Measurements from ENCODE around the gene AKR1C3.

AKR1C3 gene

GRCh38 chr10:5068274-5068984 lies 25.8 kb upstream of the AKR1C3 start:
- H3K9me3 ChIP-seq (ENCODE audit: control insufficient read depth in 2 of 2, low read length in 2 of 2): no peaks in the 10 kb centered on the region
- H3K27ac ChIP-seq (ENCODE audit: low read length): no peak overlapping the region
- H3K27me3 ChIP-seq (ENCODE audit: control insufficient read depth in 1 of 2, insufficient read depth in 2 of 2, low read length in 2 of 2): no peaks in the 10 kb centered on the region
- peaks cover 13% of the 10 kb centered on the region for H3K4me1 ChIP-seq (ENCODE audit: control insufficient read depth, insufficient read depth, low read length)
- no peak overlapping the region for H3K9ac ChIP-seq (ENCODE audit: low read length in 2 of 2)
- no peaks in the 10 kb centered on the region for H3K36me3 ChIP-seq (ENCODE audit: control insufficient read depth in 2 of 2, insufficient read depth in 2 of 2, low read length in 2 of 2)
- no peak overlapping the region for H3K4me3 ChIP-seq (ENCODE audit: low read length in 2 of 2)

GRCh38 chr10:5070648-5071410 lies 23.4 kb upstream of the AKR1C3 start:
- H3K4me1 ChIP-seq (ENCODE audit: control insufficient read depth, insufficient read depth, low read length): peaks cover 13% of the 10 kb centered on the region
- H3K27me3 ChIP-seq (ENCODE audit: control insufficient read depth in 1 of 2, insufficient read depth in 2 of 2, low read length in 2 of 2): no peaks in the 10 kb centered on the region
- peak overlapping the region; percentile 76 for H3K27ac ChIP-seq (ENCODE audit: low read length)
- H3K9ac ChIP-seq (ENCODE audit: low read length in 2 of 2): peak overlapping the region in 1 of 2 donors; percentile 37
- H3K4me3 ChIP-seq (ENCODE audit: low read length in 2 of 2): peak overlapping the region; percentile 3 to 30
- no peaks in the 10 kb centered on the region for H3K9me3 ChIP-seq (ENCODE audit: control insufficient read depth in 2 of 2, low read length in 2 of 2)
- H3K36me3 ChIP-seq (ENCODE audit: control insufficient read depth in 2 of 2, insufficient read depth in 2 of 2, low read length in 2 of 2): no peaks in the 10 kb centered on the region

GRCh38 chr10:5071411-5072198 lies 22.6 kb upstream of the AKR1C3 start:
- H3K4me1 ChIP-seq (ENCODE audit: control insufficient read depth, insufficient read depth, low read length): peaks cover 13% of the 10 kb centered on the region
- H3K9ac ChIP-seq (ENCODE audit: low read length in 2 of 2): peak overlapping the region; percentile 22 to 37
- H3K9me3 ChIP-seq (ENCODE audit: control insufficient read depth in 2 of 2, low read length in 2 of 2): no peaks in the 10 kb centered on the region
- peak overlapping the region; percentile 3 to 30 for H3K4me3 ChIP-seq (ENCODE audit: low read length in 2 of 2)
- no peaks in the 10 kb centered on the region for H3K27me3 ChIP-seq (ENCODE audit: control insufficient read depth in 1 of 2, insufficient read depth in 2 of 2, low read length in 2 of 2)
- peak overlapping the region; percentile 76 for H3K27ac ChIP-seq (ENCODE audit: low read length)
- H3K36me3 ChIP-seq (ENCODE audit: control insufficient read depth in 2 of 2, insufficient read depth in 2 of 2, low read length in 2 of 2): no peaks in the 10 kb centered on the region

- no peaks in the 10 kb centered on the region for H3K9me3 ChIP-seq (ENCODE audit: control insufficient read depth in 2 of 2, low read length in 2 of 2)
- no peaks in the 10 kb centered on the region for H3K27me3 ChIP-seq (ENCODE audit: control insufficient read depth in 1 of 2, insufficient read depth in 2 of 2, low read length in 2 of 2)
- no peak overlapping the region for H3K4me3 ChIP-seq (ENCODE audit: low read length in 2 of 2)
- H3K4me1 ChIP-seq (ENCODE audit: control insufficient read depth, insufficient read depth, low read length): peaks cover 13% of the 10 kb centered on the region
- no peak overlapping the region for H3K9ac ChIP-seq (ENCODE audit: low read length in 2 of 2)
- no peaks in the 10 kb centered on the region for H3K36me3 ChIP-seq (ENCODE audit: control insufficient read depth in 2 of 2, insufficient read depth in 2 of 2, low read length in 2 of 2)
- H3K27ac ChIP-seq (ENCODE audit: low read length): no peak overlapping the region
Observed at GRCh38 chr10:5073659-5074058, 20.6 kb upstream of the AKR1C3 start.

GRCh38 chr10:5076615-5077014 lies 17.6 kb upstream of the AKR1C3 start:
- Histone ChIP-seq H3K27ac (ENCODE audit: low read length) (no peak overlapping the region), H3K9ac (ENCODE audit: low read length in 2 of 2) (no peak overlapping the region), H3K4me3 (ENCODE audit: low read length in 2 of 2) (no peak overlapping the region), H3K36me3 (ENCODE audit: control insufficient read depth in 2 of 2, insufficient read depth in 2 of 2, low read length in 2 of 2) (no peaks in the 10 kb centered on the region), H3K9me3 (ENCODE audit: control insufficient read depth in 2 of 2, low read length in 2 of 2) (no peaks in the 10 kb centered on the region), H3K27me3 (ENCODE audit: control insufficient read depth in 1 of 2, insufficient read depth in 2 of 2, low read length in 2 of 2) (no peaks in the 10 kb centered on the region), H3K4me1 (ENCODE audit: control insufficient read depth, insufficient read depth, low read length) (peaks cover 5% of the 10 kb centered on the region)

- Histone ChIP-seq H3K27ac (ENCODE audit: low read length) (no peak overlapping the region), H3K4me1 (ENCODE audit: control insufficient read depth, insufficient read depth, low read length) (no peaks in the 10 kb centered on the region), H3K9ac (ENCODE audit: low read length in 2 of 2) (no peak overlapping the region), H3K27me3 (ENCODE audit: control insufficient read depth in 1 of 2, insufficient read depth in 2 of 2, low read length in 2 of 2) (no peaks in the 10 kb centered on the region), H3K9me3 (ENCODE audit: control insufficient read depth in 2 of 2, low read length in 2 of 2) (no peaks in the 10 kb centered on the region), H3K36me3 (ENCODE audit: control insufficient read depth in 2 of 2, insufficient read depth in 2 of 2, low read length in 2 of 2) (no peaks in the 10 kb centered on the region), H3K4me3 (ENCODE audit: low read length in 2 of 2) (no peak overlapping the region)
Observed at GRCh38 chr10:5078547-5079180, 15.6 kb upstream of the AKR1C3 start.

GRCh38 chr10:5079306-5079830 lies 14.8 kb upstream of the AKR1C3 start:
- no peaks in the 10 kb centered on the region for H3K27me3 ChIP-seq (ENCODE audit: control insufficient read depth in 1 of 2, insufficient read depth in 2 of 2, low read length in 2 of 2)
- H3K9ac ChIP-seq (ENCODE audit: low read length in 2 of 2): no peak overlapping the region
- no peak overlapping the region for H3K27ac ChIP-seq (ENCODE audit: low read length)

DNA sequence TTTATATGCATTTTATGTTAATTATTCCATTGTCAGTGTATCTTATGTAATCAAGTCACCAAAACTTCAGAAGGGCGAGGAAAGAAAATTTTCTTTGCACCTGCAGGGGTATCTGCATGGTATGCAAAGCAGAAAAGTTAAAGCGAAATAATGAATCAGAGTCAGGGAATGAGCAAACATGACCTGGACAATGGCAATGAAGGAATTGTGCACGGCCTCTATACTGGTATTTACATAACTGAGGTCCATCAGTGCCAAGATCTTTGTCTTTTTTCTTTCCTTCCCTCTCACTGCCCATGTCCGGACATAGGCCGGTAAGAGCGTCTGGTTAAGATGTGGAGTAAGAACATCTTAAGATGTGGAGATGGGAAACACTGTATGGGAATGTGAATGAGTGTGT lies 14.4 kb upstream of the AKR1C3 start:
- Histone ChIP-seq H3K4me1 (ENCODE audit: control insufficient read depth, insufficient read depth, low read length) (no peaks in the 10 kb centered on the region), H3K27me3 (ENCODE audit: control insufficient read depth in 1 of 2, insufficient read depth in 2 of 2, low read length in 2 of 2) (no peaks in the 10 kb centered on the region), H3K27ac (ENCODE audit: low read length) (no peak overlapping the region), H3K9me3 (ENCODE audit: control insufficient read depth in 2 of 2, low read length in 2 of 2) (no peaks in the 10 kb centered on the region), H3K36me3 (ENCODE audit: control insufficient read depth in 2 of 2, insufficient read depth in 2 of 2, low read length in 2 of 2) (no peaks in the 10 kb centered on the region), H3K4me3 (ENCODE audit: low read length in 2 of 2) (no peak overlapping the region), H3K9ac (ENCODE audit: low read length in 2 of 2) (no peak overlapping the region)

More at GRCh38 chr10:5079306-5079830, 14.8 kb upstream of the AKR1C3 start:
- H3K9me3 ChIP-seq (ENCODE audit: control insufficient read depth in 2 of 2, low read length in 2 of 2): no peaks in the 10 kb centered on the region
- no peaks in the 10 kb centered on the region for H3K4me1 ChIP-seq (ENCODE audit: control insufficient read depth, insufficient read depth, low read length)
- H3K36me3 ChIP-seq (ENCODE audit: control insufficient read depth in 2 of 2, insufficient read depth in 2 of 2, low read length in 2 of 2): no peaks in the 10 kb centered on the region
- H3K4me3 ChIP-seq (ENCODE audit: low read length in 2 of 2): no peak overlapping the region

- H3K9me3 ChIP-seq (ENCODE audit: control insufficient read depth in 2 of 2, low read length in 2 of 2): no peaks in the 10 kb centered on the region
- no peak overlapping the region for H3K4me3 ChIP-seq (ENCODE audit: low read length in 2 of 2)
- H3K36me3 ChIP-seq (ENCODE audit: control insufficient read depth in 2 of 2, insufficient read depth in 2 of 2, low read length in 2 of 2): no peaks in the 10 kb centered on the region
- H3K27ac ChIP-seq (ENCODE audit: low read length): no peak overlapping the region
- no peaks in the 10 kb centered on the region for H3K4me1 ChIP-seq (ENCODE audit: control insufficient read depth, insufficient read depth, low read length)
- no peaks in the 10 kb centered on the region for H3K27me3 ChIP-seq (ENCODE audit: control insufficient read depth in 1 of 2, insufficient read depth in 2 of 2, low read length in 2 of 2)
- no peak overlapping the region for H3K9ac ChIP-seq (ENCODE audit: low read length in 2 of 2)
Observed at GRCh38 chr10:5081091-5081490, 13.1 kb upstream of the AKR1C3 start.

DNA sequence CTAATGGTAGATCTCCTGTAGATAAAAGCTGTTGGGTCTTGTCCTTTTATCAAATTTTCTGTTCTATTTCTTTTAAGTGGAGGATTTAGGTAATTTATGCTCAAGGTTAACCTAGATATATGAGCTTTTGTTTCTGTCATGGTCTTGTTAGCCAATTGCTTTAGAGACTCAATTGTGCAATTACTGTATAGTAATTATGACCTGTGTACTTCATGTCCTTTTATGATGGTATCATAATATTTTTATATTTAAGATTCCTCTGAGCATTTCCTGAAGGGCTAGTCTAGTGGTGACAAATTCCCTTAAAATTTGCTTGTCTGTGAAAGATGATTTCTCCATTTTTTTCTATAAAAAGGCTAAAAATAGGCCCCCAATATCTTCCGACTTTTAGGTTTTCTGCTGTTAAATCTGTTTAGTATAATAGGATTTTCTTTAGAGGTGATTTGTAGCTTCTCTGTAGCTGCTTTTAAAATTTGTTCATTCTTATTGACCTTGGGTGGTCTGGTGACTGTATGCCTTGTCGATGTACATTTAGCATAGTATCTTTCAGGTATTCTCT lies 5.4 kb upstream of the AKR1C3 start:
- no peak overlapping the region for H3K27ac ChIP-seq (ENCODE audit: low read length)
- H3K9me3 ChIP-seq (ENCODE audit: control insufficient read depth in 2 of 2, low read length in 2 of 2): no peaks in the 10 kb centered on the region
- no peak overlapping the region for H3K4me3 ChIP-seq (ENCODE audit: low read length in 2 of 2)
- H3K9ac ChIP-seq (ENCODE audit: low read length in 2 of 2): no peak overlapping the region
- no peaks in the 10 kb centered on the region for H3K27me3 ChIP-seq (ENCODE audit: control insufficient read depth in 1 of 2, insufficient read depth in 2 of 2, low read length in 2 of 2)
- no peaks in the 10 kb centered on the region for H3K36me3 ChIP-seq (ENCODE audit: control insufficient read depth in 2 of 2, insufficient read depth in 2 of 2, low read length in 2 of 2)
- H3K4me1 ChIP-seq (ENCODE audit: control insufficient read depth, insufficient read depth, low read length): no peaks in the 10 kb centered on the region
